HG03521 (cell line): ENCODE measurements around the gene DYNC1H1.
A peak's percentile ranks its signal among the peaks of the same experiment; 100 is the strongest.

ENCODE experiments used
- ATAC-seq: cut with Tn5 transposase; IDR thresholded peaks from one replicate; pipeline ENCODE4 v1.9.1; 2021; ENCODE audit warnings: mild to moderate bottlenecking, moderate library complexity; ENCODE audit not compliant: unreplicated experiment

The DYNC1H1 gene

DNA sequence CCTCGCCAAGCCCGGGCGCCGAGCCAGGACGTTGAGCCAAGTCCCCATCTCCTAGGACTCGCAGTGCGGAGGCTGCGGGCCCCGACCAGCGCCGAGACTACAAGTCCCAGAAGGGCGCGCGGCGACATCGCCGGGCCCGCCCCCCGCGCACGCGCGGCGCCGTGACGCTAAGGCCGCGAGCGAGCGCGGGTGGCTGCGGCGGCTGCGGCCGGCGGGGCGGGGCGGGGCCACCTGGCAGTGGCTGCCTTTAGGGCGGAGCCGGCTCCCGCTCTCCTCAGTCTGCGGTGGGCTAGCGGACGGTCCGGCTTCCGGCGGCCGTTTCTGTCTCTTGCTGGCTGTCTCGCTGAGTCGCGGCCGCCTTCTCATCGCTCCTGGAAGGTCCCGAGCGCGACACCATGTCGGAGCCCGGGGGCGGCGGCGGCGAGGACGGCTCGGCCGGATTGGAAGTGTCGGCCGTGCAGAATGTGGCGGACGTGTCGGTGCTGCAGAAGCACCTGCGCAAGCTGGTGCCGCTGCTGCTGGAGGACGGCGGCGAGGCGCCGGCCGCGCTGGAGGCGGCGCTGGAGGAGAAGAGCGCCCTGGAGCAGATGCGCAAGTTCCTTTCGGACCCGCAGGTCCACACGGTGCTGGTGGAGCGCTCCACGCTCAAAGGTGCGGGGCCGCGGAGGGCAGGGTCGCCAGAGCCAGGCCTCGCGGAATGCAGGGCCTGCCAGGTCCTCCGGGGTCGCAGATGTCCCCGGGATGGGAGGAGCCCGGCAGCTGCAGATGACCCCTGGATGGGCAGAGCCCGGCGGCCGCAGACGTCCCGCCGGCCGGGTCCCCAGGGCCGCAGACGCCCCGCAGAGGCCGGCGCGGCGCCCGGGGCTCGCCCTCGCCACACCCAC is at the start of gene DYNC1H1:
Gene DYNC1H1 (plus strand): TSS at position 277 of the 884 bp plus-strand sequence. CDS start 119 bp downstream, at position 396.
- ATAC-seq = peak; percentile 76

DNA sequence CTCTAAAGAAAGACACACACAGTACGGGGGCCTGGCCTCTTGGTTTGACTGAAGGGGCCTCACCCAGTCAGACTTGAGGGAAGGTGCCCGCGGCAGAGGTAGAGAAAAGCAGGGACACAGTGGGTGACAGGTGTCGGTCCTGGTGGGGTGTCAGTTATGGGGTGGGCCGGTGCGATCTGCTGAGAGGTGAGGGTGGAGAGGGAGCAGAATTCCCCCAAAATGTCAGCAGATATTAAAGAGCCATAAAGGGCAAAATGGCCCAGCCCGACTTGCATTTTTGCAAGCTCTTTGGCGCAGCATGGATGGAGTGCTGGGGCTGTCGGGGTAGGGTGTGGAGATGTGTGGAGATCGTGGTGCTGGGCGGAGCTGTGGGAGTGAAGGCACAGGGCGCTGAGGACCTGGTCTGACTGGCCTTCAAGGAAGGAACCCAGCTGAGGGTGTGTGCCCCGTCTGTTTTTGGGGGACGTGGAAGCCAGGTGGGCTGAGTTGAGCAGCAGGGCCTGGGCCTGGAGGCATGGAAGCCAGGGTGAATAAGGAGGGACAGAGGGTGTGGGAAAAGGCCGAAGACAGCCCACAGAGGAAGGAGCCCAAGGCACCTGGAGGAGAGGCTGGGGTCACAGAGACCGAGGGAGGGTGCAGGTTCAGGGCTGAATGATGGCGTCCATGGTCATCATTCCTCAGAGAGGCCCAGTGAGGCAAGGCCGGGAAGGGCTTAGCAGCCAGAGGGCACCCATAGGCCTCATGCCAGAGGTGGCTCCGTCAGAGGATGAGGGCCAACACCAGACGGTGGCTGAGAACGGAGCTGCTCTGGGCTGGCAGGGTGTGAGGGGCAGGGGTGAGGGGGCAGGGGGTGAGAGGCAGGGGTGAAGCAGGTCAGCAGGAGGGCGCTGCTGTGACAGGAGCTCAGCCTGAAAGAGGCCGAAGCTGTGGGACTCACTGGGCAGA is 48.2 kb upstream of the DYNC1H1 start:
- ATAC-seq = no peak

DNA sequence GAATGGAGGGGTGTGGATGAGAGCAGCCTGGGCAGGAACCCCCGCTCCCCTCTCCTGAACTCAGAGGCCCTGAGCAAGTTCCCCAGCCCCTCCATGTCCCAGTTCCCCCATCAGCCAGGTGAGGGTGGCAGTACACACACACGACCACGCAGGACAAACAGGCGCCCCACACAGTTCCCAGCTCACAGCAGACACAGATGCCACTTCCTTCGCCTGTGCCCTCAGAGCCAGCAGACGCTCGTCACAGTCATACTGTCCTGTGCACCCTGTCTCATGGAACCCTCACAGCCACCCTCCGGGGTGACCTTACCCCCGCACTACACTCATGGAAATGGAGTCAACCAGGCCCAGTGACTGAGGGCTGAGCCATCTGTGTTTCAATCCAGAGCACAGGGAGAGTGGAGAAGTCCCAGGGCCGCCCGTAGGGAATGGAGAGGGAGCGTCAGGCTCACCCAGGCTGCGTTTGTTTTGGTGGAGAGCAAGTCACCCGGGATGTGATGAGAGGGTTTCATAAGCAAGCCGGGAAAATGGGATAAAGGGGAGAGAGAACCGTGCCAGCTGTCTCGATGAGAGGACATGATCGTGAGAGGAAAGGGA is 47.5 kb upstream of the DYNC1H1 start:
- no peak for ATAC-seq

DNA sequence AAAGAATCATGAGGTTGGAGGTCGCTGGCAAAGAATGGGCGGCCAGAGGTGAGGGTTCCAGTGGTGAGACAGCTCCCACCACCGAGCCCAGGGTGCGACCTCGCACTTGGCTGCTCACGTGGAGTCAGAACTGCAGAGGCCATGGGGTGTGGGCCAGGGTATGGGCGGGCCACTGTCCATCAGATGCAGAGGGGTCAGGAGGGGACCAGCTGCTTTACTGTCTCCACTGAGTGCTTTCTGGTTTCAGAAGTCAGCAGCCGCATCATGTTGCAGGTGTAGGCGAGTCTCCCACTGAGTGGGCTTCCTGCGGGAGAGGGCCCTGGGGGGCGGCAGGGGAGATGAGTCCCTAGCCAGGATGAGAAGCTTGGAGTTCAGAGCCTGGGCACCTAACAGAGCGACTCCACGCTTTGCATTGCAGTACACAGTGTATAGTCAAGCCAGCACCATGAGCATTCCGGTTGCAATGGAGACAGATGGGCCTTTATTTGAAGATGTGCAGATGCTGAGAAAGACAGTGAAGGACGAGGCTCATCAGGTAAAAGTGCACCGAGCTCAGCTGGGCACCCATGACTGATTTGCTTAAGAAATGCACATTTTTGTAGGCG is 46.9 kb upstream of the DYNC1H1 start:
- ATAC-seq = no peak

DNA sequence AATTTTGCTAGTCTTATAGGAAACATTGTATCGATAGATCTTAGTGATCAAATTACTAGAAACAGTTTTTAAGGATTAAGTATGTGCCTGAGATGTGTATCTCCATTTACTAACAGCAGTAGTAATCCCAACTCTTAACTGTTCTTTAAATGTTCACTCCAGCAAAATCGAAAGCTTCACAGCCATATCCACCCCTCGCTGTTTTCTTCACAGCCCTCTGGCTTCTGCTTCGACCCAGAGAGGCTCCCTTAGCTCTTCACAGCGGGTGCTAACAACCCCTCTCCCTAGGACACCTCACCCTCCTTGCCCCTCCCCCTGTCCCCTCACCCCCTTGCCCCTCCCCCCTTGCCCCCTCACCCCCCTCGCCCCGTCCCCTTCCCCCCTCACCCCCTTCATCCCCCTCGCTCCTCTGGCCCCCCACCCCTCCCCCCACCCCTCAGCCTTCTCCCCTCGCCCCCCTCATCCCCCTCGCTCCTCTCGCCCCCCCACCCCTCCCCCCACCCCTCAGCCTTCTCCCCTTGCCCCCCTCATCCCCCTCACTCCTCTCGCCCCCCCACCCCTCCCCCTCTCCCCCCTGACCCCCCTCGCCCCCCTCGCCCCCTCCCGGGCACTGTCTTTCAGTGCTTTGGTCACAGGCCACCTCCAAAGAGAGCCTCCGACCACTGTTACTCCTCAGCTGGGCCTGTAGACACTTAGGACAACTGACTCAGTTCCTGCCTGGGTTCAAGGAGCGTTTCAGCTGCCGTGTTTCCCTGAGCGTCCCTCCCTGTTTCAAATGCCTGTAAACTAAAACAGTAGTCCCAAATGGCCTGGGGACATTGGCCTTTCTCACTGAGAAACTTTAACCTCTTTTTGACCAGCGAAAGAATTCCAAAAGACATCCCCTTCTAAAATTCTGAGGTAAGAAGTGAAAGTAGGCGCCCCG is 46.0 kb upstream of the DYNC1H1 start:
- no peak for ATAC-seq

DNA sequence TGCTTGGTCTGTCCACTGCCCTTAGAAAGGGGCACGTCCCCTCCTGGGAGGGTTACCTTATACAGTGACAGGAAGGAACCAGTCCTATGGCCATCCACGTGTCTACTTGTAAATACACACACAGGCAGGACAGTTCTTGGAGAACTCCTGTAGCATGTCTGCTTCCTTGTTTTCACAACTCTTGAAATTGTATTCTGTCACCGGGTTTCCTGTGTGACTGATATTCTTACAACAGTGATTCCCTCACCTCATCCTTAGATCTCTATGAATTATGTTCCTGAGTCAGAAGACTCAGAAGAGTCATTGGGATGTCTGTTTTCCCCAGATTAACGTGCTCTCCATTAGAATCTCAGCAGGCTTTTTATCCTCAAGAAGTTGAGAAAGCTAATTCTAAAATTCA is 44.1 kb upstream of the DYNC1H1 start:
- ATAC-seq = no peak

DNA sequence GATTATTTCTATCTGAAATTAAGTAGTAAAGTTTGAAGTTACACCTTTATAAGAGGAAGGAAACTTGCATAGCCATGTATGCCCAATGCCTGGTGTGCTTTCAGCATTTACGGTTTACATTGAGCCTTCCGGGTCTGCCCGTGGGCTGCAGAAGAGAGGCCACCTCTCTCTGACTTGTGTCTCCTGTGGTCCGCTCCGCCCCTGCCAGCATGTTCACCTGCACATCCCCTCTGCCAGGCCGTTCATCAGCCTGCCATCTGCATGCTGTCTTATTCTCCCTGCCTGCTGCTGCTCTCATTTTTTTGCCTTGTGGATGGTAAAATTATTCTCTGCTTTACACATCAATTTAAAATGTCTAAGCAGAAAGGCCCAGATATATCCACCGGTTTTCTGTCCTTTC is 41.5 kb upstream of the DYNC1H1 start:
- ATAC-seq = no peak

DNA sequence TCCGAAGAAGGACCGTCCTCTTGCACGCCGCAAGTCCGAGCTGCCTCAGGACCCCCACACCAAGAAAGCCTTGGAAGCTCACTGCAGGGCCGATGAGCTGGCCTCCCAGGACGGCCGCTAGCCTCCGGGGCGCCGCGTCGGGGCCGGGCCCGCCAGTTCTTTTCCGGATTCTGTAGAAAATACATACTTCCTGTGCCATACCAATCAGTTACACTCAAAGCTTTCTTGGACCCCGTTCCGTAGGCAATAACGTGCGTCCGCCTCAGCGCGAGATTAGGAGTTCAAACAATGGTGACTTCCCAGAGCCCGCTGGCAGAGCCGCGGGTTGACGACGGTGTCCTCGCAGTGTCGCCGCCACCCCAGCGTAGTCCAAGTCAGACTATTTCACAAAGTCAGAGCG is 39.2 kb upstream of the DYNC1H1 start:
- ATAC-seq = no peak

DNA sequence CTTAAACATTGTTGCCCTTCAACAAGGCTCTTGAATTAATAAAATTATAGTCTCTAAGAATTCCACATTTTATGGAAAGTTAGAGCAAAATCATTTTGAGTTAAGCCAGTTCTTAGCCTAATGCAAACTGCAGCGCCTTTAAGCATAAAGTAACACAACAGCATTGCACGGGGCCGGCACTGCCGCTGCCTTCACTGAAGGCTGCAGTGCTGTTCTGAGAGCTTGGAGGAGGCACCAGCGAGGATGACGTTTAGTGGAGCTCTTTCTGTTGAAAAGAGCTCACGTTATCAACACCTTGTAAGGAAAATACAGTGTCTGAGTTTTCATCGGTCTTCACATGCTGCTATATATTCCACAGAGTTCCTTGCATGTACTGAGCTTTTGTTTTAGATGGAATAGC is 38.3 kb upstream of the DYNC1H1 start:
- no peak for ATAC-seq

DNA sequence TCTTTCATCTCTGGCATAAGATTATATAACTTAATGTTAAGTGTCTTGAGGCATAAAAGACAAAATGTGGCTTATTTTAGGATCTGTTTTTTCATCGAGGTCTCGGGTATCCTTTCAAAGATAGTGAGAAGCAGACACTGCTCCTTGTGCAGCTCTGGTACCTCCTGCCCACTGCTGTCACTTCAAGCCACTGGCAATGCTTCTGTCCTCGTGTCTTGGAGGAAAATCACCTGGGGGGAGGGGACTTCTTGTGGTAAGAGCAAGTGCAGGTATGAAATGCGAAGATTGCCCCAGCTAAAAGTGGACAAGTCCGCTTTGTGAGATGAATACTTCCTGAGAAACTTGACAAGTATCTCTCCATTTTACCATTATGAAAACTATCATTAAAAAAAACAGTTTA is 37.8 kb upstream of the DYNC1H1 start:
- no peak for ATAC-seq

DNA sequence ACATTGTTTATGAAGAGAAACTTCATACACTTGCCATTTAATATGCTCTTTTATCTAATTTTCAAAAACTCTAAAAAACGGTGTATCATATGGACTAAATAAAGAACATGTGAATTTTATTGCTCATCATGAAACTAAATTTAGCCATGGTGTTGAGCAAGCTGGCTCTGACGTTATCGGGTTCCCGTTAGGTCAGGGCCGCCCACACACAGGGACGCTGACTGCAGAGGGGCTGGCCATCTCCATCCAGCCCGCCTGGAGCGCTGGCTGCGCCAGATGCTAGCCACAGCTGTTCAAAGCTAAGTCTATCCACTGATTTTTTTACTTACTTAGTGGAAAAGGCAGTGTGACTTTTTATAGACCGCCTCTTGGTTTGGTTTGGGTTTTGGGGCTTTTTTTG is 36.5 kb upstream of the DYNC1H1 start:
- no peak for ATAC-seq

DNA sequence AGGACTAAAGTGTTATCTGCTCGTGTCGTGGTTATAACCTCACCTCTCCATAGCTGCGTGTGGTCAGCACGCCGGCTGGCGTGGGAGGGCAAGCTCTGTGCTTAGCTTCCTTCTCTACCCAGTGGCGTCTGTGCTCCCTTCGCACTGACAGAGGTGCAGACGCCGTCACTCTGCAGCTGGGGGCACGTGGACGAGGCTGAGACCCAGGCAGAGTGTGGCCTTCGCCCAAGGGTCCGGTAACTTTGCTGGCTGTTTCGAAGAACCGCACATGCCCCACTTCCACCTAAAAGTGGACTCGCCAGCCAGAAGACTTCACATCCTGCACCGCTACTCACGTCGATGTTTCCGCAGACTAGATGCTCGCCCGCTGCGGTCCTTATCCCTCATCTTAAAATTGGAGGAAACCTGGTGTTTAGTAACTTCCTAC is 35.9 kb upstream of the DYNC1H1 start:
- ATAC-seq = no peak

DNA sequence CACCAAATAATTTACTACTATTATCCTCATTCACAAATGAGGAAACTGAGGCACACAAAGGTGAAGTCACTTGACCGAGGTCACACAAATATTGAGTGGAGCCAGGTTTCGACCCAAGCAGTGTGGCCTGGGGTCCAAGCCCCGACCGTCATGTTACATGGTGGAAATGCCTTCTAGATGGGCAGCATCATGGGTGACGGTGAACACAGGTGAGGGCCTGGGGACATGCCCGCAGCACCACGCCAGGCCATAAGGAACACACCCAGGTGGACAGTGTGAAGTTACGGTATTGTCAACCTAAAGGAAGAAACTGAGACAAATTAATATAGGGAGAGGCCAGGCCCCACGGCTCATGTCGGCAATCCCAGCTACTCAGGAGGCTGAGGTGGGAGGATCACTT is 35.3 kb upstream of the DYNC1H1 start:
- ATAC-seq = no peak

DNA sequence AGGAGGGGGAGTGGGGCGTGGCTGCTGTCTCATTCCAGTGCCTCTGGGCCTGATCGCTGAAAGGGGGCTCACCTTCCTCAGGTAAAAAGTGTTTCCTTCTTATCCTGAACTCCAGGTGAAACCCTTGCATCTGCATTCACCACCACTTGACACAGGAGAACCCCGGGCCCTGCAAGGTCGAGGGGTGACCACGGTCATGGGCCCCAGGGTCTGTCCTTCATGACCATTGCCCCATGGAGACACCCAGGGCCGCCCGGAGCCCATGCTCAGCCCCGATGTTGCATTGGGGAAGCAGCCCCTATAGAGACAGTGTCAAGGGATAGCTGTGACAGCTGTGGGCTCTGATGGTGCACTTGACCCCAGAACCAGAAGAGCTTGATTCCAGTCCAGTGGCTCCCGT is 34.4 kb upstream of the DYNC1H1 start:
- no peak for ATAC-seq

DNA sequence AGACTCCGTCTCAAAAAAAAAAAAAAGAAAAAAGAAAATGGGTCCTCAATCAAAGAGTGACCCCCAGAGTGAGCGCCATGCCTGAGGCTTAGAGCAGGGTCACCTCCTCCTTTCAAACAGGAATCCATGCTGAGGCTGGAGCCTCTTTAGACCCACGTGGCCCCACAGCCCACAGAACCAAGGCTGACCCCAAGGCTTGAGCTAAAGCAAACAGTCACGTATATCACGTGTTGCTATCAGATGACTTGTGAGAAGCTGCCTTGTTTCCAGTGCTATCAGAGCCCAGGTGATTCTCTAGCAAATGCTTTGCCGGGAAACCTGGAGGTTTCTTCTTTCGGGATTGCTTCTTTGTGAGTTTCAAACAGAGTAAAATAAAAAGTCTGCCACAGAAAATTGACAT is 31.7 kb upstream of the DYNC1H1 start:
- no peak for ATAC-seq

DNA sequence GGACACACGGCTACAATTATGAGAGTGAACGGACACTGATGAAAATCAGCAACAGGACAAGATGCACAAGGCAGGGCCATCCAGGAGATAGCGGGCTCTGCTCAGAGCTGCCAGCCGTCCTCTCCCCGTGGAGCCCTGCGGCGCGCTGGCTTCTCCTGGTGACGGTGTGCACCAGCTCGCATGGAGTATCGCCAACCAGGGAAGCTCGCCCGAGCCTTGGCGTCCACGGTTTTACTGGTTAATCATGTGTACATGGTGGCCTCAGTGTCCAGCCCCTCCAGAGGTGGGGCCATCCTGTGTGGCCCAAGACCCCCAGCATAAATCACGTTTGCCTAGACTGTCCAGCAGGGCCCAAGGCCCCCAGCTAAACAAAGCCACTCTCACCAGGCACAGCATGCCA is 31.2 kb upstream of the DYNC1H1 start:
- ATAC-seq = no peak

DNA sequence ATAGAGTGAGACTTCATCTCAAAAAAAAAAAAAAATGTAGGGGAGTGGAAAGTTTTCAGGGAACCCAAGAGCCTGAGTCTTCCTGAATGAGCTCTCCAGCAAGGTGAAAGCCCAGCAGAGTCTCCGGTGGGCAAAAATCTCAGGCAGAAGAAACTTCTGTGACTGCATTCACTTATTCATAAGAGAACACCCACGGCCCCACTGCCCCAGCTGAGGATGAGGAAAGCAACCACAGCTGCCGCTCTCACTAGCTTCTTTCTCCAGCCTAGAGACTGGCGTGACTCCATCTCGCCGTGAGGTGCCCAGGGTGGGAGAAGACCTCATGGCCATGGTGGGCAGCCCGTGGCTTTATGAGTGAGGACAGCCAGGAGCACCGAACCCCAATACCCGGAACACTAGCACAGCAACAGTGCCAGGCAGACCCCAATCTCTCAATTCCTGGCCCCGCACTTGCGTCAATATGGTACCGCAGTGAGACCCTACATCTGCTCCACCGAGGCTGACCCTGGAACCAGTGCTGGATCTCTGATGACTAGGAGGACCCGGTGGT is 29.7 kb upstream of the DYNC1H1 start:
- no peak for ATAC-seq

DNA sequence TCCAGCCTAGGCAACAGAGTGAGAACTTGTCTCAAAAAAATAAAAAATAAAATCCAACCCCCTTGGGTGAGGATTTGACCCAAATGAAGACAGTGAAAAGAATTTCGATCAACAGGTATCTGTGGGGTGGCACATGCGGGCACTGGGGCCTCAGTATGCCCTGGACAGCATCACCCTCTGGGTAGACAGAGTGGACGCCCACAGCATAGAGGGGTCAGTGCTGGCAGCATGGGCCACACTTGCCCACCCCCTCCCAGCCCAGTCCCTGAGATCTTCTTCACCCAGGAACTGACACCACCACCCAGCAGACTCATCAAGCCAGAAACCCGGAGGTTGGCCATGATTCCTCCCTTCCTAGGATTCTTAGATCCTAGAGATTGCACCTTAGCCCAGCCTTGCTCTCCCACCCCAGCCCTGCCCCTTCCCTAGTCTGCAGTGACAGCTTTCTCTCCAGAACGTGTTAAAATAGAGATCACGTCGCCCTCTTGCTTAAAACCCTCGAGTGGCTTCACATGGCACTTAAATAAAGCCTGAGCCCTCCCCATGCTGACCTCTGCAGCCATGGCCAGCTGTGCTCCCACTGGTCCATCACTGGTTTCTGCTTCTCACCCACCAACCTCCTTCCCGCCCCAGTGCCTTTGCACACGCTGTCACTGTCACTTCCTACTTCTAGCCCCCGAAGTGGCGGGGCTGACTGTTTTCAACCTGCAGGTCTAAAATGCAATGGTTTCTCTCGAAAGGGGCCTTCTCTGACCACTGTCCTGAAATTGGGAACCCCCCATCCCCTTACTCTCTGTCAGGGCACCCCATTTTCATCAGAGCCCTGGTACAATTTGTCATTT is 26.2 kb upstream of the DYNC1H1 start:
- ATAC-seq = no peak
